Upper lobe of left lung (tissue), 6 donors: ENCODE measurements around the gene TPCN1. TPM values are rescaled to one million over a fixed set of nuclear protein-coding genes. Genes with fewer than 3 reads are reported as not detected.

Experiments used
- ATAC-seq, 2 donors: fragments of 200-7000 bp; cut with Tn5 transposase; one replicate each; pipeline ENCODE4 v1.9.1; 2022; ENCODE audit warnings: mild to moderate bottlenecking in 2 of 2, moderate library complexity in 2 of 2; ENCODE audit not compliant: low FRiP score in 2 of 2
- DNase-seq, 2 donors: peaks; one replicate each; pipeline ENCODE4 v3.0.0-alpha.2; 2019 to 2020
- H3K27ac ChIP-seq, 4 donors: fragments of 200-600 bp; sonication (generic); one replicate each; pipeline ENCODE4 v1.5.1; 2016 to 2019
- H3K27me3 ChIP-seq, 4 donors: fragments of 200-600 bp; sonication (generic); one replicate each; pipeline ENCODE4 v1.5.1; 2017 to 2019
- H3K36me3 ChIP-seq, 4 donors: fragments of 200-600 bp; sonication (generic); one replicate each; pipeline ENCODE4 v1.5.1; 2016 to 2019
- H3K4me1 ChIP-seq, 4 donors: fragments of 200-600 bp; sonication (generic); one replicate each; pipeline ENCODE4 v1.5.1; 2018 to 2019
- H3K4me3 ChIP-seq, 4 donors: fragments of 200-600 bp; sonication (generic); one replicate each; pipeline ENCODE4 v1.5.1; 2017 to 2019; ENCODE audit warnings: mild to moderate bottlenecking in 2 of 4, moderate library complexity in 1 of 4
- H3K9me3 ChIP-seq, 4 donors: fragments of 200-600 bp; sonication (generic); one replicate each; pipeline ENCODE4 v1.5.1; 2018 to 2019
- EP300 ChIP-seq, 4 donors: sonication (generic); formaldehyde crosslinking; IDR thresholded peaks; one replicate each; pipeline ENCODE4 v1.5.1; 2017; ENCODE audit warnings: antibody characterized with exemption in 4 of 4, control low read depth in 2 of 4
- POLR2A ChIP-seq, 4 donors: fragments of 450-650 bp; IDR thresholded peaks; one replicate each; pipeline ENCODE4 v1.5.1; 2016 to 2017; ENCODE audit warnings: antibody characterized with exemption in 4 of 4, mild to moderate bottlenecking in 2 of 4
- POLR2AphosphoS5 ChIP-seq, 2 donors: sonication (generic); formaldehyde crosslinking; IDR thresholded peaks; one replicate each; pipeline ENCODE4 v1.5.1; 2017; ENCODE audit warnings: antibody characterized with exemption in 2 of 2
- WGBS, 2 donors: methylation state at CpG; one replicate each; pipeline ENCODE4 v1.1.5; 2017 to 2018; 5-methylcytosine and 5-hydroxymethylcytosine counted together
- total RNA-seq, 6 donors: library from RNA; depleted of rRNA in 4 of 6; stranded (reverse); fragments of >200 nt in 4 of 6; gene quantifications; one replicate each; pipeline versions ENCODE4 v1.1.0 to v1.2.1, GENCODE V29; 2016 to 2021
- TF ChIP-seq, protein P1 (sequence below), 6 experiments: fragments of 450-650 bp in 4 of 6; fragments of 200-600 bp in 2 of 6; sonication (generic) in 2 of 6; IDR thresholded peaks; one replicate each; pipeline ENCODE4 v1.5.1; 2016 to 2019; ENCODE audit warnings: antibody characterized with exemption in 6 of 6
- donor health status: DM: no; HTN: no; CAD: no; lungs with moderate emphysema.
- donor health status: DM: no; HTN: yes; CAD: no; lungs with severe emphysema.

Gene TPCN1
- total RNA-seq, 6 donors from 2014 or later: 36.6 to 193 (median 52.2) TPM

DNA sequence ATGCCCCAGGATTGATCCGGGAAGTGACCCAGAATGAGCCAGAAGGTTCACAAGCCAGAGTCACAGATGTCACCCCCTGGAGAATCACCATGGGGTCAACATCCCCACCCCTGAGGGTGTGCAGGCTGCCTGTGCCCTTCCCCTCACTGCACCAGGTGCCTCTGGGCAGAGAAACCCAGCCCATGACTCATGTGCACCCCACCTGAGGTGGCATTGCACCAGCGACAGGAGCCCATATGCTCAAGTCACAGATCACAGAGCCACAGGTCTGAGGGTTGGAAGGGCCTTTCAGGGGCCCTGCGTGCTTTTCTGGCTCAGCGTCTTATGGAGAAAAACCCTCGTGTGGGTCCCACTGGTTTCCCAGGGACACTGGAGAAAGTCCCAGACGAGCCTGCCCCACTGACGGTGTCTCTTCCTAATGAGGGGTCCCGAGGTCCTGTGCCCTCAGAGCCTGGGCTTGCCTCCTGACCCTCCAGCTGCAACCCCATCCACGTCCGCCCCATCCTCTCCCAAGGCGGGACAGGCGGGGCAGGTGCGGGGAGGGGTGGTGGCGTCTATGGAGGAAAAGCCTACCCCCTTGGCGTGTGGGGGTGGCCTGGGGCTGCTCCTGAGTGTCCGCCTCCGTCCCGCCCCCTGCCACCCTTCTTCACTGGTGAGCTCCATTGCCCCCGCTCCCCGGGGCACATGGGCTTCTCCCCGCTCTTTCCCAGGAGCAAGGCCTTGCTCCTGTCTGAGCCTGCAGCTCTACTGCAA, 66.1 kb downstream of the TPCN1 start:
- TF ChIP-seq POLR2AphosphoS5 (IDR thresholded peaks at IDR 0.05) (no peak), POLR2A (IDR thresholded peaks at IDR 0.05) (no peak), EP300 (IDR thresholded peaks at IDR 0.05) (no peak)
- TF ChIP-seq, protein P1, sequence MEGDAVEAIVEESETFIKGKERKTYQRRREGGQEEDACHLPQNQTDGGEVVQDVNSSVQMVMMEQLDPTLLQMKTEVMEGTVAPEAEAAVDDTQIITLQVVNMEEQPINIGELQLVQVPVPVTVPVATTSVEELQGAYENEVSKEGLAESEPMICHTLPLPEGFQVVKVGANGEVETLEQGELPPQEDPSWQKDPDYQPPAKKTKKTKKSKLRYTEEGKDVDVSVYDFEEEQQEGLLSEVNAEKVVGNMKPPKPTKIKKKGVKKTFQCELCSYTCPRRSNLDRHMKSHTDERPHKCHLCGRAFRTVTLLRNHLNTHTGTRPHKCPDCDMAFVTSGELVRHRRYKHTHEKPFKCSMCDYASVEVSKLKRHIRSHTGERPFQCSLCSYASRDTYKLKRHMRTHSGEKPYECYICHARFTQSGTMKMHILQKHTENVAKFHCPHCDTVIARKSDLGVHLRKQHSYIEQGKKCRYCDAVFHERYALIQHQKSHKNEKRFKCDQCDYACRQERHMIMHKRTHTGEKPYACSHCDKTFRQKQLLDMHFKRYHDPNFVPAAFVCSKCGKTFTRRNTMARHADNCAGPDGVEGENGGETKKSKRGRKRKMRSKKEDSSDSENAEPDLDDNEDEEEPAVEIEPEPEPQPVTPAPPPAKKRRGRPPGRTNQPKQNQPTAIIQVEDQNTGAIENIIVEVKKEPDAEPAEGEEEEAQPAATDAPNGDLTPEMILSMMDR (IDR thresholded peaks at IDR 0.05): no peak
- Histone ChIP-seq H3K27me3 (no peaks in the 10 kb centered on the region), H3K4me3 (no peak overlapping the region), H3K27ac (peak overlapping the region in 1 of 4 donors; percentile 48), H3K36me3 (peaks cover 38 to 96% (median 76%) of the 10 kb centered on the region in 4 donors), H3K9me3 (no peaks in the 10 kb centered on the region), H3K4me1 (peaks cover 0 to 4% (median 0%) of the 10 kb centered on the region in 4 donors)
- 93 to 96% methylated on average over 14 to 15 of the region's 21 CpGs for WGBS, 2 donors
- no peak for DNase-seq
- ATAC-seq: peak in 1 of 2 donors; percentile 1

DNA sequence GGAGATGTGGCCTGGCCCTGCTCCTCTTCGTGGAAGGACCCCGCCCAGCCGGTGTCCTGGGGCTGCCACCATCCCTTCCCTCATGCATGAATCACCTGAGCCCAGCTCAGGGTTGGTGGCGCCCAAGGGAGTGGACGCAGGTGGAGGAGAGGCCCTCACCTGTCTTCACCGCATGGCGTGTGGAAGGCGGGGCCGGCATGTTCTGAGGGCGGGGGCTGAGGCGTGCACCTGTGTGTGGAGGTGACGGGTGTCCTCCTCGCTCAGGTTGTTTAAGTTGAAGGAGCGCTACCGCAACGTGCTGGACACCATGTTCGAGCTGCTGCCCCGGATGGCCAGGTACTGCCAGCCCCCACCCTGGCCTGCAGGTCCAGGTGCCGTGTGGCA, 66.6 kb downstream of the TPCN1 start:
- peaks cover 0 to 4% (median 0%) of the 10 kb centered on the region in 4 donors for H3K4me1 ChIP-seq
- DNase-seq: no peak
- H3K36me3 ChIP-seq: peaks cover 38 to 99% (median 79%) of the 10 kb centered on the region in 4 donors
- no peak overlapping the region for H3K27ac ChIP-seq
- H3K27me3 ChIP-seq: no peaks in the 10 kb centered on the region
- H3K9me3 ChIP-seq: no peaks in the 10 kb centered on the region
- no peak for ATAC-seq
- no peak for TF ChIP-seq POLR2AphosphoS5 (IDR thresholded peaks at IDR 0.05)
- no peak overlapping the region for H3K4me3 ChIP-seq
- WGBS, 2 donors: 94% methylated on average over 19 of the region's 19 CpGs; no CpG with 5 or more reads in 1 of the 2 donors

DNA sequence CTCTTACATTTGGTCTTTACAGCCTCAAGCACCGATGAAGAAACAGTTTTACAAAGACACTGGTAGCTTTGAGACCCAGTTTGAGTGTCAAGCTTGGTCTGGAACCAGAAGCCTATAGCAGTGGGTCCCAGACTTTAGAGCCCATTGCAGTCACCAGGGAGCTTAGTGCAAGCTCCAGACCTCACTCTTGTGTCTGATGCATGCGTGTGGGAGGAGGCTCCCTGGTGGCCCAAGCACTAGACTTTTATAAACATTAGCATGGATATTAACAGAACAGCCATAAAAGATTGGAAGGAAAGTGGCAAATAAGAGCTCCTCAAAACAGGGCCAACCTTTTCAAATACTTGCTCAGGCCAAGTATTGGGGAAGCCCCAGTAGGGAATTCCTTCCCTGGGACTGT, 68.1 kb downstream of the TPCN1 start:
- TF ChIP-seq EP300 (IDR thresholded peaks at IDR 0.05) (no peak), POLR2A (IDR thresholded peaks at IDR 0.05) (no peak), POLR2AphosphoS5 (IDR thresholded peaks at IDR 0.05) (no peak)
- TF ChIP-seq, protein P1 (IDR thresholded peaks at IDR 0.05): no peak
- Histone ChIP-seq H3K9me3 (no peaks in the 10 kb centered on the region), H3K4me3 (no peak overlapping the region), H3K4me1 (peaks cover 0 to 4% (median 0%) of the 10 kb centered on the region in 4 donors), H3K27me3 (no peaks in the 10 kb centered on the region), H3K36me3 (peaks cover 38 to 100% (median 82%) of the 10 kb centered on the region in 4 donors), H3K27ac (no peak overlapping the region)
- ATAC-seq (no peak), DNase-seq (no peak)
- whole genome bisulfite sequencing, 2 donors: 85 to 94% methylated on average over 2 of the region's 2 CpGs

DNA sequence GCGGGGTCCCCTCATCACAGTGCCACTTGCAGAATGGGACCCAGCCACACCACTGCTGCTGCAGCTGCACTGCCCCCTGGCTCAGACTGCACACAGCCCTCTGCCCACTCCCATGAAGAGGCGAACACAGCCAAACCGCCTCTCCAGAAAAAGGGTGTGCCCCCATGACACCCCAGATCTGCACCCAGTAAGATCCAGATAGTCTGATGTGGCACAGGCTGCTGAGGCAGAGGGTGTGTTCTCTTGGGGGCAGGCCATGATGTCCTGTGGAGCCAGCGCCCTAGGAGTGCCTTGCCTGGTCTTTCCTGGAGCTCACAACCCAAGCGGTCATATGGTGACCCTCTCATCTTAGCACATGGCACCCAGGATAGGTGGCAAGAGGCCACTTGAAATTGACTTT, 69.2 kb downstream of the TPCN1 start:
- Histone ChIP-seq H3K36me3 (peaks cover 40 to 100% (median 75%) of the 10 kb centered on the region in 4 donors), H3K9me3 (no peaks in the 10 kb centered on the region), H3K27me3 (no peaks in the 10 kb centered on the region), H3K4me3 (no peak overlapping the region), H3K27ac (no peak overlapping the region), H3K4me1 (no peaks in the 10 kb centered on the region)
- 95 to 100% methylated on average over 4 to 5 of the region's 5 CpGs for WGBS, 2 donors
- TF ChIP-seq EP300 (IDR thresholded peaks at IDR 0.05): no peak
- DNase-seq: no peak
- no peak for ATAC-seq

DNA sequence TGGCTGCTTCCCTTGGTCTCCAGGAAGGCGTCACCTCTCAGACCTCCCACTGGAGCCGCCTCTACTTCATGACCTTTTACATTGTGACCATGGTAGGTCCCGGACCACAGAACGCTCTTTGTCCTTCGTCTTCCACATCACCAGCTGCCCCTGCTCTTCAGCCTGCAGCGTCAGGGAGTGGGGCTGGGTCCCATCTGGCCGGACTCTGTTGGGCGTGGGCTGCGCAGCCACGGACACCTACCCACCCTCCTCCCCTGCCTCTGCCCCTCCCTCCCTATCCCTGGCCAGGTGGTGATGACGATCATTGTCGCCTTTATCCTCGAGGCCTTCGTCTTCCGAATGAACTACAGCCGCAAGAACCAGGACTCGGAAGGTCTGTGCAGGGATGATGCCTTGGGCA, 70.3 kb downstream of the TPCN1 start:
- H3K36me3 ChIP-seq: peaks cover 40 to 100% (median 79%) of the 10 kb centered on the region in 4 donors
- no peaks in the 10 kb centered on the region for H3K9me3 ChIP-seq
- DNase-seq (no peak), ATAC-seq (no peak)
- H3K27me3 ChIP-seq: no peaks in the 10 kb centered on the region
- H3K27ac ChIP-seq: no peak overlapping the region
- 94 to 96% methylated on average over 17 of the region's 17 CpGs for WGBS, 2 donors
- no peaks in the 10 kb centered on the region for H3K4me1 ChIP-seq
- TF ChIP-seq POLR2AphosphoS5 (IDR thresholded peaks at IDR 0.05) (no peak), EP300 (IDR thresholded peaks at IDR 0.05) (no peak), POLR2A (IDR thresholded peaks at IDR 0.05) (no peak)
- TF ChIP-seq, protein P1 (IDR thresholded peaks at IDR 0.05): no peak
- H3K4me3 ChIP-seq: no peak overlapping the region

DNA sequence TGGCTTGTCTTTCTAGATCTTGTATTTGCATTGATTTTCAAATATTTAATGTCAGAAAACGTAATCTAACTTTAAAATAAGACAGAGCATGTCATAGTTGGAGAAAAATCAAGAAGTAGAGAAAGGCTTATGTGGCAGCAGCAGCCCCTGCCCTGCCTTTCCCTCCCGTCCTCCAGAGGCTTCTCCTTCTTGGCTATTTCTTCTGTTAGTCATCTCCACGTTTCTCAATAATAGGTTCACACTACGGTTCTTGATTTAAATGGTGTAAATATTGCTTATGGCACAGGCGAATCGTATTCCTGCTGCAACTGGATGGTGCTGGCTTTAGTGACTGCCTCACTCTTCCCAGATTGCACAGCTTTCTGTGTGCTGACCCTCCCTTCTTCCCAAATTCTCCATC, 70.8 kb downstream of the TPCN1 start:
- DNase-seq: no peak
- no peak for ATAC-seq
- Histone ChIP-seq H3K27ac (no peak overlapping the region), H3K27me3 (no peaks in the 10 kb centered on the region), H3K36me3 (peaks cover 39 to 100% (median 79%) of the 10 kb centered on the region in 4 donors), H3K9me3 (no peaks in the 10 kb centered on the region), H3K4me1 (peaks cover 0 to under 1% (median 0%) of the 10 kb centered on the region in 4 donors), H3K4me3 (no peak overlapping the region)
- no peak for TF ChIP-seq POLR2AphosphoS5 (IDR thresholded peaks at IDR 0.05)
- TF ChIP-seq, protein P1 (IDR thresholded peaks at IDR 0.05): no peak
- TF ChIP-seq POLR2A (IDR thresholded peaks at IDR 0.05): no peak
- TF ChIP-seq EP300 (IDR thresholded peaks at IDR 0.05): no peak
- WGBS, 2 donors: 84 to 89% methylated on average over 6 of the region's 6 CpGs
